BLaER1 (cell line): ENCODE results near the gene LRMDA.
A peak's percentile ranks its signal among the peaks of the same experiment; 100 is the strongest.

Source experiments
- H3K27ac ChIP-seq: shearing (Covaris generic); formaldehyde crosslinking; 2 replicates; pipeline ENCODE4 v1.8.1; 2022
- H3K27me3 ChIP-seq: shearing (Covaris generic); formaldehyde crosslinking; 2 replicates; pipeline ENCODE4 v1.8.1; 2022
- H3K36me3 ChIP-seq: shearing (Covaris generic); formaldehyde crosslinking; 2 replicates; pipeline ENCODE4 v1.8.1; 2022
- H3K4me1 ChIP-seq: shearing (Covaris generic); formaldehyde crosslinking; 2 replicates; pipeline ENCODE4 v1.8.1; 2022
- H3K4me2 ChIP-seq: shearing (Covaris generic); formaldehyde crosslinking; 2 replicates; pipeline ENCODE4 v1.8.1; 2022
- H3K4me3 ChIP-seq: shearing (Covaris generic); formaldehyde crosslinking; 2 replicates; pipeline ENCODE4 v1.8.1; 2022
- H3K9ac ChIP-seq: shearing (Covaris generic); formaldehyde crosslinking; 2 replicates; pipeline ENCODE4 v1.8.1; 2022
- H3K9me3 ChIP-seq: shearing (Covaris generic); formaldehyde crosslinking; 2 replicates; pipeline ENCODE4 v1.8.1; 2022
- H4K20me1 ChIP-seq: shearing (Covaris generic); formaldehyde crosslinking; 2 replicates; pipeline ENCODE4 v1.8.1; 2022
- Cebpa-rat ChIP-seq: shearing (Covaris generic); IDR thresholded peaks from 2 replicates; pipeline ENCODE4 v1.8.1; 2022

Gene LRMDA

DNA sequence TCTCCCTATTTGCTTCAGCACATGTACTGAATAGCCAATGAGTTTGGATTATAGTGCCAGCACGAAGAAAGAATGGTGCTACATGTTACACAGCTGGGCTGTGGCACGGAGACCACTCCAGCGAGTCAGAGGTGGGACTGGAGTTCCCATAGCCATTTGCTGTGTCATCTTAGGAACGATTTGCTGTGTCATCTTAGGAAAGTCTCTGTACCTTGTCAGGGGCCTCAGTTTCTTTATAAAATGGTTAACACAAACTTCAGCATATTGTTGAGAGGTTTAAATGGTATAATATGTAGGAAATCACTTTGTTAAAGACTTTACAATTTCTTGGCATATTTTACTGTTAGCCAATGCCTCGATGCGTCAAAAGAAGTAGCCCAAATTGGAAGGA, 609.4 kb downstream of the LRMDA start:
- H3K4me2 ChIP-seq, result no peak overlapping the region
- H3K9ac ChIP-seq, result no peak overlapping the region
- no peaks in the 10 kb centered on the region for H3K4me1 ChIP-seq
- peaks cover 8% of the 10 kb centered on the region; the same call in 1 of the 2 replicates for H3K9me3 ChIP-seq
- H3K27me3 ChIP-seq, result no peaks in the 10 kb centered on the region
- H4K20me1 ChIP-seq, result no peaks in the 10 kb centered on the region
- H3K36me3 ChIP-seq, result no peaks in the 10 kb centered on the region
- no peak overlapping the region for H3K27ac ChIP-seq
- no peak for TF ChIP-seq Cebpa-rat
- no peak overlapping the region for H3K4me3 ChIP-seq

DNA sequence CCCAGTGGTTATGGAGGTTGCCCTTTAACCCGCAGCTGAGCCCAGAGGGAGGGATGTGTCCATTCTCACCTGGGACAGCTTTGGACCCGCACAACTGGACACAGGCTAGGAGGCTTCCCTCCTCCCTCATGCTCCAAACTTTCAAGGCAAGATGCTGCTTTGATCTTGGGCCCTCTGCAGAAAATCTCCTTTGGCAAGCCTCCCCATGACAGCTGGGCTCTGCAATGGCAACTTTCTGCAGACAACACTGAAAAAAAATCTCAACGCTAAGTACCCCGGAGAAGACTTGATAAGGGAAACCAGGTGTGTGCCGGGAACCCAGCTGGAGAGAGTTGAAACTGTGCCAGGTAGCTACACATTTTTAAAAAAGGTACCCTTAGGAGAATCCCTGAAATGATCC, 610.1 kb downstream of the LRMDA start:
- no peaks in the 10 kb centered on the region for H3K36me3 ChIP-seq
- no peaks in the 10 kb centered on the region for H3K4me1 ChIP-seq
- no peak overlapping the region for H3K4me2 ChIP-seq
- no peak overlapping the region for H3K9ac ChIP-seq
- no peaks in the 10 kb centered on the region for H4K20me1 ChIP-seq
- no peak overlapping the region for H3K4me3 ChIP-seq
- H3K27ac ChIP-seq, result no peak overlapping the region
- no peaks in the 10 kb centered on the region for H3K27me3 ChIP-seq
- TF ChIP-seq Cebpa-rat, result no peak
- H3K9me3 ChIP-seq, result peaks cover 8% of the 10 kb centered on the region; the same call in 1 of the 2 replicates

DNA sequence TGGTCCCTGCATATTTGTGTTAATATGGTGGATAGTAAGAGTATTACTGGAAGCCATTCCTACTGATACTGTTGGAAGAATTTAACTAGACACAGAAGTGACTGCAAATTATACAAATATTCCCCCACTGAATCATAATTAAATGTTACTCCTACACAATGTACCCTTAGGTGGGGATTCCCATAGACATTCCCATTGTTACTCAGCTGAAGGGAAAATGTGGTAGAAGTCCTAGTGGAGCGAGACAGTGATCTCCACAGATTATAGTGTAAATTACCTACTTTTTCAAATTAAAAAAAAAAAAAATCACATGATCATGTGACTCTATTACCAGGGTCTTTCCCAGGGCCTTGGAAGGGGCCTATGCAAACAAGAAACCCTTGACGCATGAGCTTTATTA, 611.8 kb downstream of the LRMDA start:
- Histone ChIP-seq H4K20me1 (no peaks in the 10 kb centered on the region), H3K27ac (no peak overlapping the region), H3K9me3 (peaks cover 7% of the 10 kb centered on the region; the same call in 1 of the 2 replicates), H3K4me1 (no peaks in the 10 kb centered on the region), H3K27me3 (no peaks in the 10 kb centered on the region), H3K4me2 (no peak overlapping the region), H3K36me3 (no peaks in the 10 kb centered on the region), H3K4me3 (no peak overlapping the region), H3K9ac (no peak overlapping the region)
- no peak for TF ChIP-seq Cebpa-rat

DNA sequence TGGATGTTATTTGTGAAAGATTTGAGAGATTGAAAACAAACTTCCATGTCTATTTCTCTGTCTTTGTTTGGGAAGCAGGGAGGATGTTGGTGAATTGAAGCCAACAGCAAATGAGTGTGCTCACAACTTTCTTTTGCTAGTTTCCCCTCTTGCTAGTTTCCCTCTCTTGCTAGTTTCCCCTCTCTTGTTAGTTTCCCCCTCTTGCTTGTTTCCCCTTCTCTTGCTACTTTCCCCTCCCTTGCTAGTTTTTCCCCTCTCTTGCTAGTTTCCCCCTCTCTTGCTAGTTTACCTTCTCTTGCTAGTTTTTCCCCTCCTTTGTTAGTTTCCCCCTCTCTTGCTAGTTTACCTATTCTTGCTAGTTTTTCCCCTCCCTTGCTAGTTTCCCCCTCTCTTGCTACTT, 613.3 kb downstream of the LRMDA start:
- Histone ChIP-seq H4K20me1 (no peaks in the 10 kb centered on the region), H3K9me3 (no peaks in the 10 kb centered on the region), H3K9ac (no peak overlapping the region), H3K4me2 (no peak overlapping the region), H3K27me3 (no peaks in the 10 kb centered on the region), H3K4me3 (no peak overlapping the region), H3K27ac (no peak overlapping the region), H3K4me1 (peaks cover 4% of the 10 kb centered on the region), H3K36me3 (no peaks in the 10 kb centered on the region)
- TF ChIP-seq Cebpa-rat, result no peak

DNA sequence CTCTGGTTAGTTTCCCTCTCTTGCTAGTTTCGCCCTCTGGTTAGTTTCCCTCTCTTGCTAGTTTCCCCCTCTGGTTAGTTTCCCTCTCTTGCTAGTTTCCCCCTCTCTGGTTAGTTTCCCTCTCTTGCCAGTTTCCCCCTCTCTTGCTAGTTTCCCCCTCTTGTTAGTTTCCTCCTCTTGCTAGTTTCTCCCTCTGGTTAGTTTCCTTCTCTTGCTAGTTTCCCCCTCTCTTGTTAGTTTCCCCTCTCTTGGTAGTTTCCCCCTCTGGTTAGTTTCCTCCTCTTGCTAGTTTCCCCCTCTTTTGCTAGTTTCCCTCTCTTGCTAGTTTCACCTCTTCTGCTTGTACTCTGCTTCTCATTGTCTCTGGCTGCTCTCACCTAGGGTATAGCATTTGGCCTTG, 613.8 kb downstream of the LRMDA start:
- no peaks in the 10 kb centered on the region for H3K36me3 ChIP-seq
- H3K9me3 ChIP-seq, result no peaks in the 10 kb centered on the region
- no peak overlapping the region for H3K27ac ChIP-seq
- no peak overlapping the region for H3K9ac ChIP-seq
- H3K4me3 ChIP-seq, result no peak overlapping the region
- H3K4me2 ChIP-seq, result no peak overlapping the region
- H3K27me3 ChIP-seq, result no peaks in the 10 kb centered on the region
- no peaks in the 10 kb centered on the region for H4K20me1 ChIP-seq
- no peak for TF ChIP-seq Cebpa-rat
- peaks cover 8% of the 10 kb centered on the region for H3K4me1 ChIP-seq

DNA sequence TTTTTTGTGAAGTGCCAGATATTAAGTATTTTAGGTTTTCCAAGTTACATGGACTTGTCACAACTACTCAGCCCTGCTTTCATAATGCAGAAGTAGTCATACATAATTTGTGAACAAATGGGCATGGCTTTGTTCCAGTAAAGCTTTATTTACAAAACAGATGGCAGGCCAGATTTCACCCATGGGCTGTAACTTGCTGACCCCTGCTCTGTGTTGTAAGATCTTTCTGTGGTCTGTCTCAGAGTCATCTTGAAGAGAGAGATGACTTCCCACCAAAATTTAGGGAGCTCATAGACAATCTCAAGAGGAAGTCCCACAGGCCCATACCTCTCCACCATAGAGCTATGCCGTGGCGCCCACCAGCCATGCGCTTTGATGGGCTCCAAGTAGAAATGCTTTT, 616.1 kb downstream of the LRMDA start:
- no peak overlapping the region for H3K4me3 ChIP-seq
- H3K27ac ChIP-seq, result no peak overlapping the region
- no peaks in the 10 kb centered on the region for H3K36me3 ChIP-seq
- H3K4me1 ChIP-seq, result peaks cover 24% of the 10 kb centered on the region
- H4K20me1 ChIP-seq, result no peaks in the 10 kb centered on the region
- no peak overlapping the region for H3K9ac ChIP-seq
- TF ChIP-seq Cebpa-rat, result no peak
- no peak overlapping the region for H3K4me2 ChIP-seq
- no peaks in the 10 kb centered on the region for H3K9me3 ChIP-seq
- no peaks in the 10 kb centered on the region for H3K27me3 ChIP-seq

DNA sequence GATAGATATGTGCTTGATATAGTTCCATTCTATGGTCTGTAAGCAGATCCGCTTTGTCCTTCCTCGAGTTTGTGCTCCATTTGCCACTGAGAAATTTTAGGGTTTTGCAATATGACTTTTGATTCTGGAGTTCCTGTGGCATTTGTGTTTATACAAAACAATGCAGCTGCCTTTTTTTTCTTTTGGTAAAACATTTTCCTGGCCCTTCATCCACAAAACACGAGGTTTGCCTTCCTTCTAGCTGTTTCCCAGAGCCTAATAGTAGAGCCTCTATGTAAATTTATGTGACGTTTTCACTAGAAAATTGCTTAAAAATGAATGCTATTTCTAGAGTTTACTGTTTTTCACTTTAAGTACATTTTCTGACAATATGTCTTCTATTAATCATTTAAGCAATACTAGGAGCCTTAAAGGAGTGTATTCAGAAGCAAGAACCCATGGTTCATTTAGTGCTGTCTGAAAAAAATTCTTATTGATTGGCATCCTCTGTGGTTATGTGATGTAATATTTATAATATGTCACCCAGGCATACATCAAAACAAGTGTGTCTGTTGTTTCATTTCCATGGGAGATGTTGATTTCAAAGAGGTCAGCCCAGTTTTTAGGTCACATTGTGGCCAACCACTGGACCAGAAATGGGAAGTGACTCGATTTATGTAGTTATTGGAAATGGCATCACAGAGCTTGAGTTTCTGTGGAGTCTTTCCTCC, 618.3 kb downstream of the LRMDA start:
- no peaks in the 10 kb centered on the region for H3K27me3 ChIP-seq

DNA sequence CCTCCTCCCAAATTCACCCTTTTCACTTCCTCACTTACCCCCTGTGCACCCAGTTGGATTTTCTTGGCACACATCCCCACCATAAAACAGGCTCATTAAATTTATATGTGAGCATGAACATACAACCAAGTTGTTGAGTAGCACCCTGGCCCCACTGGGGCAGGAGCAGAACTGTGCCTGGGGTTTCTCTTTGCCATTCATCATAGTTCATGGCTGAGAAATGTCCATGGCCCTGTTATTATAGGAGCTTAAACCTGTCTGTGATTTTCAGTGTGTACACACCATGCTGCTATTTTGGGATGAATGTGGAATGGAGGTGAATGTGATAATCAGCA, 618.8 kb downstream of the LRMDA start:
- TF ChIP-seq Cebpa-rat, result no peak
- H3K9ac ChIP-seq, result no peak overlapping the region
- H3K4me1 ChIP-seq, result peaks cover 24% of the 10 kb centered on the region
- H3K27me3 ChIP-seq, result no peaks in the 10 kb centered on the region
- H3K4me3 ChIP-seq, result no peak overlapping the region
- H4K20me1 ChIP-seq, result no peaks in the 10 kb centered on the region
- peak overlapping the region; percentile 62 for H3K4me2 ChIP-seq
- H3K27ac ChIP-seq, result no peak overlapping the region
- no peaks in the 10 kb centered on the region for H3K36me3 ChIP-seq
- H3K9me3 ChIP-seq, result peaks cover 4% of the 10 kb centered on the region

More for the DNA sequence above, 618.3 kb downstream of the LRMDA start:
- no peak overlapping the region for H3K4me3 ChIP-seq
- no peaks in the 10 kb centered on the region for H4K20me1 ChIP-seq
- no peak overlapping the region for H3K9ac ChIP-seq
- H3K36me3 ChIP-seq, result no peaks in the 10 kb centered on the region
- peaks cover 24% of the 10 kb centered on the region for H3K4me1 ChIP-seq
- peak overlapping the region; percentile 62 for H3K4me2 ChIP-seq
- H3K9me3 ChIP-seq, result no peaks in the 10 kb centered on the region; the same call in 1 of the 2 replicates
- TF ChIP-seq Cebpa-rat, result no peak
- H3K27ac ChIP-seq, result no peak overlapping the region

DNA sequence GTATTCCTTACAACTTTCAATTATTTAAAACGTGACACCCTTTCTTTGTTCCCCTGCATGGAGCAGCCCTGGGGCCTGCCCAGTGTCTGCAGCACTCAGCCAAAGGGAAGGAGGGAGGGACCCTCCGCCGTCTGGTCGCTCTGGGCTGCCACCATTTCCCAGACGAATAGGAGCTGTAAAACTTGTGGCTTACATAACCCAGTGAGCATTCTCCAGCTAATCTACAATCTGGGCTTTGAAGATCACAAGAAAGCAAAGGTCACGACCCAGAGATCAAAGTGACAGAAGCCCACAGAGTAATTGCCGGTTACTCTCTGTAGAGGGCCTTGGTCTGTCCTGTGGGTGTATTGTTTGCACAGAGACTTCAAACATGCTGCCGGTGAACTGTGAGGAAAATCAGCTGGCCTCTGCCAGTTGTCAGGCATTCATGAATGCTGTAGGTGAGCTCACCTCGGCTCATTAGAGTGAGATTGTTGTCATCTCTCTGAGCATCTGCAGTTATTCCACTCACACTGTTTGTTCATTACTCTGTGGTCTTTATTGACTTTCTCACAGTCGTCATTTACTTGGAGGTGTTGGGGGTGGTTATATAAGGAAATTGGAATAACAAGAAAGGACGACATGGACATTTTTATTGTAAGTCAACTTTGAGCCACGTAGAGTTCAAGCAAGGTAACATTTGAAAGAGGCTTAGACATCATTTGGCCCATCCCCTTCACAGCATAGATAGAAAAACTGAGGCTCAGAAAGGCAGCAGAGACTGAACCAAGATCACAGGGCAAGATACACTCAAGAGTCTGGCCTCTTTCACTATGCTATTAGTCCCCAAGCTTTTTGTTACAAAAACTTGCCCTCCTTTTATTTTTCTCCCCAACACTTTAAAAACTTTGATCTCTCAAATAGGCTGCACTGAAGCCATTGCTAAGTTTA, 619.8 kb downstream of the LRMDA start:
- peak overlapping the region; percentile 62 for H3K4me2 ChIP-seq
- H3K9me3 ChIP-seq, result peaks cover 14% of the 10 kb centered on the region
- H3K9ac ChIP-seq, result no peak overlapping the region
- no peak overlapping the region for H3K4me3 ChIP-seq
- no peaks in the 10 kb centered on the region for H4K20me1 ChIP-seq
- TF ChIP-seq Cebpa-rat, result no peak
- H3K4me1 ChIP-seq, result peaks cover 24% of the 10 kb centered on the region
- no peaks in the 10 kb centered on the region for H3K36me3 ChIP-seq
- H3K27me3 ChIP-seq, result no peaks in the 10 kb centered on the region
- H3K27ac ChIP-seq, result no peak overlapping the region

DNA sequence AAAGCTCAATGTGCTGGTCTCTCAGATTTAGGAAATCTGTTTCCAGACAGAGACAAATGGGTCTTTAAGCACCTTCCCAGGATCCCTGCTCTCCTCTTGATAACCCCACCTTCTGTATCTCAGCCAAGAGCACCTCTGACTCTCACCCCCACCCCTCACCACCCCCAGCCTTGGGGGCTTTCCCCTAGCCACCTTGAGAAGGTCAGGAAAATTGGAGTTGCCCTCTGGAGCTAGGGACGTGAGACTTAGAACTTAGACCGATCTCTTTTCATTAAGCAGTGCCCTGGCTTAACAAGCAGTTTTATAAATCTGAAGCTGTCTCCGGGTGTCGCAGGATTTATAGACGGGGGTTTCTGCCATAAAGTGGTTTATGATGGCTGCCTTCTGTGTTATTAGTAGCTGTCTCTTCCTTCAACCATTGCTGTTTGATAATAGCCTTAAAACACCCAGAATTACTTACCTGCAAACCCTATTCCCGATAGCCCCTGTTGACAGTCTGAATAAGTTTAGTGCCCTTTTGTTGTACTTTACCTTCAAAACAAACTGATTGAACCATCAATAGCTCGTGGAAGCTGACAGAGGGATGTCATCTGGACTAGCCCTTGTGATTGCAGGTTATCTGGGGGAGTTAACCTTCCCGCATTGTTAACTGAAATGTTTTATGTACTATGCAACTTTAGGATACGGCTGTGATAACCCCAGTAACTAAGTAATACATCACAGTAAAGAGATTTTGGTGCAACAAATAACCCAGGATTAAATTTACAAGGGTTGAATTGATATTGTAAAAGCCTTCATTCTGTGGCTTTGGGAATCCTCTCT, 621.5 kb downstream of the LRMDA start:
- peaks cover 24% of the 10 kb centered on the region for H3K4me1 ChIP-seq
- H3K27me3 ChIP-seq, result no peaks in the 10 kb centered on the region
- H3K36me3 ChIP-seq, result no peaks in the 10 kb centered on the region
- TF ChIP-seq Cebpa-rat, result no peak
- no peak overlapping the region for H3K4me2 ChIP-seq
- no peak overlapping the region for H3K27ac ChIP-seq
- H3K4me3 ChIP-seq, result no peak overlapping the region
- no peaks in the 10 kb centered on the region for H4K20me1 ChIP-seq
- H3K9me3 ChIP-seq, result peaks cover 26% of the 10 kb centered on the region
- no peak overlapping the region for H3K9ac ChIP-seq
